Sigmoid colon (tissue), 4 donors: Measurements from ENCODE around the gene AKAP8L.

ENCODE experiments used
- CTCF ChIP-seq, 4 experiments: fragments of 450-650 bp in 3 of 4; fragments of 200-600 bp in 1 of 4; IDR thresholded peaks; one replicate each; pipeline ENCODE4 v1.5.1; 2016 to 2019; ENCODE audit warnings: antibody characterized with exemption in 4 of 4, mild to moderate bottlenecking in 3 of 4, moderate library complexity in 2 of 4
- EP300 ChIP-seq, 4 donors: sonication (generic); formaldehyde crosslinking; IDR thresholded peaks; one replicate each; pipeline ENCODE4 v1.6.1; 2017; ENCODE audit warnings: antibody characterized with exemption in 4 of 4
- POLR2AphosphoS5 ChIP-seq, 4 donors: sonication (generic); formaldehyde crosslinking; IDR thresholded peaks; one replicate each; pipeline ENCODE4 v1.6.1; 2017; ENCODE audit warnings: antibody characterized with exemption in 4 of 4

- TF ChIP-seq EP300 (IDR thresholded peaks at IDR 0.05) (no peak), POLR2AphosphoS5 (IDR thresholded peaks at IDR 0.05) (no peak), CTCF (IDR thresholded peaks at IDR 0.05) (no peak)
Measured at GRCh38 chr19:15464394-15465385, 45.9 kb upstream of the AKAP8L start, which contains the start of gene RASAL3.
